ENCODE measurements around the gene LBP.
"Not testable (repeated sequence)": the region's sequence is repeated elsewhere in the genome, so short reads cannot be mapped to it uniquely, and the experiment has no call there.

Gene LBP, protein sequence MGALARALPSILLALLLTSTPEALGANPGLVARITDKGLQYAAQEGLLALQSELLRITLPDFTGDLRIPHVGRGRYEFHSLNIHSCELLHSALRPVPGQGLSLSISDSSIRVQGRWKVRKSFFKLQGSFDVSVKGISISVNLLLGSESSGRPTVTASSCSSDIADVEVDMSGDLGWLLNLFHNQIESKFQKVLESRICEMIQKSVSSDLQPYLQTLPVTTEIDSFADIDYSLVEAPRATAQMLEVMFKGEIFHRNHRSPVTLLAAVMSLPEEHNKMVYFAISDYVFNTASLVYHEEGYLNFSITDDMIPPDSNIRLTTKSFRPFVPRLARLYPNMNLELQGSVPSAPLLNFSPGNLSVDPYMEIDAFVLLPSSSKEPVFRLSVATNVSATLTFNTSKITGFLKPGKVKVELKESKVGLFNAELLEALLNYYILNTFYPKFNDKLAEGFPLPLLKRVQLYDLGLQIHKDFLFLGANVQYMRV

DNA sequence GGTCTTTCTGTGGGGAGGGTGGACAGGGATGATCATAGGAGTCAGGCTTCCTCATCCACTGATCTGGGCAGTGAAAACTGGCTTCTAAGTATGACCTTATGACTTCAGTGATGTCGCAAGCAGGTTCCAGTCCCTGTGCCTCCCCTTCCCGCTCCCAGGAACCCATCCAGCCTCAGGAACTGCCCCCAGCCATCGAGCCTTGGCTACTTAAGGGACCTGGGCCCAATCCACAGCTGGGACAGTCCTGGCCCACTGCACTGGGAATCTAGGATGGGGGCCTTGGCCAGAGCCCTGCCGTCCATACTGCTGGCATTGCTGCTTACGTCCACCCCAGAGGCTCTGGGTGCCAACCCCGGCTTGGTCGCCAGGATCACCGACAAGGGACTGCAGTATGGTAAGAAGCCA, at the start of gene LBP:
Gene LBP, plus strand, starts transcription at position 236 of the 405 bp plus-strand sequence. Its CDS starts 35 bp downstream, at position 271.
- DNase-seq (ENCODE audit: low read depth in 2 of 2), result no peak

DNA sequence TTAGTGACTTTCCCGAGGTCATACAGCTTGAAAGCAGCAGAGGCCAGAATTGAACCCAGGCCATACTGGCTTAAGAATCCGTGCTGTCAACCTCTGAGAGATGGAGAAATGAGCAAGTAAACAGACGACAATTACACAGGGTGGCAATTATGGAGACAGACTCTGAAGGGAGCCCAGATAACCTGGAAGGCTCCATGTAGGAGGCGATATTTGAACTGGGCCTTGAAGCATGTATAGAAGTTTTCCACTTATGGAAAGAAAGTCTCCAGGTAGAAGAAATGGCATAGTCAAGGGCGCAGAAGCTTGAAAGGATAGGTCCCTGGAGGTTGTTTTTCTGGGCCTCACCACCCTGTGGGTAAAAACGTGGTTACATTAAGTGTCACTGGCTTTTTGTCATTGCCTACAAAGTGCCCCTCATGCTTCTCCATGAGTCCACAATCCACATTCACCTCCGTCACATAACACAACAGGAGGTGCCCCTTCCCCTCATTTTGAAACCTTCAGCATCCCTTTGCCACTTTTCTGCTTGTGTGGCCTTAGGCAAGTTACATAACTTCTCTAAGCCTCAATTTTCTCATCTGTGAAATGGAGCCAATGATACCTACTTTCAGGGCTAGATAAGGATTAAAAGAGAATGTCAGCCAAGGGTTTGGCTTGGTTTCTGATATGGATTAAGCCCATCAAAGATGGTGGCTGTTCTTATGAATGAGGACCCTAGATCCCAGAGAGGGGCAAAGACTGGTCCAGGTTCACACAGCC, 48.2 kb upstream of the LBP start:
- DNase-seq (ENCODE audit: low read depth in 2 of 2), result no peak

DNA sequence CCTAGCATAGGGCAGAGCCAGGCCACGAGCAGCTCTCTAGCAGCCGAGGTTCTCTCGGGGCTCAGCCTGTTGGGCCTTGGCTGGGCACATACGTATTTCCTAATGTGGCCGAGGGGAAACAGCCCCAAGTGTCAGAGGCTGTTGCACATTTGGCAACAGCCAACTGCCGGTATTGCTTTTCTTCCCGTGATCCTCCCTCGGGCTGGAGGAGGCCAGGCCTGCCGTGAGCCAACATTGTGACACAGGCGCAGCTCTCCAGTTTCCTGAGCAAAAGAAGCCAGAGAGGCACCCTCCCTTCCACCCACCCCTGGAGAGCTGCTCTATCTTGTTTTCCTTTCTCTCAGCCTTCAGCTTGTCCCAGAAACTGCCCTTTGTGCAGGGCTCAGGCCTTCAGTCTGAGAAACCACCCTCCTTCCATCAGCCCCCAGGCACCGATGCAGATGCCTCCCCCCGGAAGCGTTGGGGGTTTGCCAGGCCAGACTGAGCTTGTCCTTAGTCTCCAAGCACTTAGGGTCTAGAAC, 47.5 kb upstream of the LBP start:
- DNase-seq (ENCODE audit: low read depth in 2 of 2), result no peak

DNA sequence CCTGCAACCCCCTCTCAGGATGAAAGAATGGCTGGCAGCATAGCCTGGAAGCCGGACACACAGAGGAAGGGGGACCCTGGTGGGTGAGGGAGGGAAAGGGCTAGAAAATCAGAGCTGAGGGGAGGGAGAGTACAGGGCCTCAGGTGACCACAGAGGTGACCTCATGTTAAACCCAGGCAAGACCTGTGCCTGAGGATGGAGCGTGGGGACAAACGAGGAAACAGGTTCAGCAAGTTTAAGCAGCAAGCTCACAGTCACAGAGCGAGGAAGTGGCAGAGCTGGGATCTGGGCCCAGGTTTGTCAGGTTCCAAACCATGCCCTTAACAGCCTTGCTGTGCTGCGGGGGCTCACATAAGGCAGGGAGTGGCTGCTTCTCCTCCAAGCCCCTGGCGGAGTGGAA, 46.3 kb upstream of the LBP start:
- no peak for DNase-seq (ENCODE audit: low read depth in 2 of 2)

DNA sequence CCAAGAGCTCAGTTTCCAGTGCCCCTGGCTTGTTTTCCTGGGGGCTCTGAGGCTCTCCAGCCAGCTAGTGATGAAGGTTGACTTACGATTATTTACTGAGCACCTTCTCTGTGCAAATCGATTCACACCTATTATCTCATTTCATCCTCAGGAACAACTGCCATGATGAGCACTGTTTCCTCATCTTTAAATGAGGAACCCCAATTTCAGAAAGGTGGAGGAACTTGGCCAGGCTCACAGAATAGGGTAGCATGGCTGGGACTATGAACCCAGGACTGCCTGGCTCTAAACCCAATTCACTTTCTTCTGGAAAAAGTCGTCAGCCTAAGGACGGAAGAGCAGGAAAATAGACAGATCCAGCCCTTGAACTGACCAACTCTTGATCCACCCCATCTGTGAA, 45.8 kb upstream of the LBP start:
- DNase-seq (ENCODE audit: low read depth in 2 of 2), result no peak

DNA sequence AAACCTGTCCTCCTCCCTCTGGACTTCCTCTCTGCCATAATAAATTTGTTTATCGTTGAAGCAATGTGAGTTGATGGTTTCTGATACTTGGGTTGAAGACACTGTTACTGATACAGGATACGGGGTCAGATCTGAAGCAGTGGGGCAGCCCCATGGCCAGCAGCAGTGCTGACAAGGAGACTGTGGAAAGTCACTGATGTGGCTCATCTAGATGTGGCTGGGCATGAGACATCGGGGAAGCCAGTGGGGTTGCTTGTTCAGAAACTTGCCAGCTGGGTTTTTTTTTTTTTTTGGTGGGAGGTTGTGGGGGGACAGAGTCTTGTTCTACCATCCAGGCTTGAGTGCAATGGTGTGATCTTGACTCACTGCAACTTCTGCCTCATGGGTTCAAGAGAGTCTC, 45.0 kb upstream of the LBP start:
- no peak for DNase-seq (ENCODE audit: low read depth in 2 of 2)

DNA sequence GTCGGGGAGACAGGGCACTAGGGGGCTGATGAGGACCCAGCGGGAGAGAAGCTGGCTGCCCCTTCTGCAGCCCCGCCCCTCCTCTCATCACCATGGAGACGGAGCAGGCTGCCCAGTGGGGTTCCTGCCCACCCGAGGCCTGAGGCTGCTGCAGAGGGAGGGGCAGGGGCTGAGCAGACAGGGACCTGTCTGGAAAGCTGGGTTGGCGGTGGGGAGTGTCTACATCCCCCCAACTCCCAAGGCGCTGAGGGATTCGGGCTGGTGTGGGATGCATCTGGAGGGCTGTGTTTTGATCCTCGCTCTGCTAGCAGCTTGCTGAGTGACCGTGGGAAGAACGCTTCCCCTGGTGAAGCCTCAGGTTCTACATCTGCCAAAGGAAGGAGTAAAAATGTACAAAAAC, 43.5 kb upstream of the LBP start:
- DNase-seq (ENCODE audit: low read depth in 2 of 2), result no peak

DNA sequence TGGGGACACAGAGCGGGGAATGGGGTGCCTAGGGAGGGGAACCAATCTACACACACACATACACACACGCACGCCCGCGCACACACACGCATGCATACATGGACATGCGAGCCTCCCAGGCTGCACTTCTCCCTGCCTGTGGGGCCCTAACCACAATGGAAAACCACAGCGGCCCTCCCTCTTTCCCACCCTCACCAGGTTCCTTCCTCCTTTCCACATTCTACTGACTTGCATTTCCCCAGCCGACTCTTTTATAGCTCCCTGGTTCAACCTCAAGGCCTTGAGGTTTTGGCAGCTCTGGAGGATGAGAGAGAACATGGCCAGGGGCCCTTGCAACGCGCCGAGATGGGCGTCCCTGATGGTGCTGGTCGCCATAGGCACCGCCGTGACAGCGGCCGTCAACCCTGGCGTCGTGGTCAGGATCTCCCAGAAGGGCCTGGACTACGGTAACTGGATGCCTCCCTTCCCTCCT, 42.3 kb upstream of the LBP start, which contains the start of gene BPI:
Gene BPI, plus strand, starts transcription at position 249 of the 472 bp plus-strand sequence. Its CDS starts 68 bp downstream, at position 317.
- DNase-seq (ENCODE audit: low read depth in 2 of 2), result no peak

DNA sequence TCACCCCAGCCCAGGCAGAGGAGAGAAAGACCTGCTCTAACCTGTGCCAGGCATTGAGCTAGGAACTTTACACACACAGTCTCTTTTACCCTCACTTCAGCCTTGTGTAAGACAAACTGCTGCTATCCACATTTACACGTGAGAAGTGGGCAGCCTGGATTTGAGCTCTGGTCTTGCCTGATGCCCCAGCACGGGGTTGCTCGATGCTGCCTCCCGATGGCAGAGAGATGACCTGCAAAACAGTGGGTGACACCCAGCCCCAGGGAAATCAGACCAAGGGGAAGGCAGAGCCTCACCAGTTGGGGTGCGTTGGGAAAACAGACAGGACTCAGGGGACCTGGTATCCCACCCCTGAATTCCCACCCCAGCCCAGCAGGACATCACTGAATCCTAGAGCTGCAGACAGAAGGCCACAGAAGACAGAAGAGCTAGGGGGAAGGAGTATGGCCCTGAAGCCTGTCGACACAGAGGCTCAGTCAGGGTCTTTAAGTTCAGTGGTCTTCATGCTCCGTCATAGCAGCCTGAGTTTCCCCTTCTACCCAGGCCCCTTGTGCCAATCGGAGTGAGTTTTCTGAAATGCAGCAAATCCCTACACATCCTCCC, 41.3 kb upstream of the LBP start:
- DNase-seq (ENCODE audit: low read depth in 2 of 2), result no peak

DNA sequence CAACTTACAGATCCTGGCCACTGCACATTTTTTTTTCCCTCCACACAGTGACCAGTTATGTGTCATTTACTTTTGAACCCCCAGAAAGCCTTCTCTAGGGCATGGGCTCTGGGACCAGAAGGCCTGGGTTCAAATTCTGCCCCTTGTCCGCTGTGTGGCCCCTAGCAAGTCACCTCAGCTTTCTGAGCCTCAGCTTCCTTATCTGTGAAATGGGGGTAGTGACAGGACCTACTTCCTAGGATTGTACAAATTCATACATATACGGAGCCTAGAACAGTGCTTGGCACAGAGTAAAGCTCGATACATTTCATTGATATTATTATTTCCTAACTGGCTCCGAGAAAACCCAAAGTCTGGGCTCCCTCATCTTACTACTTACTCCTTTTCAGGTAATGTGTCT, 40.7 kb upstream of the LBP start:
- no peak for DNase-seq (ENCODE audit: low read depth in 2 of 2)

DNA sequence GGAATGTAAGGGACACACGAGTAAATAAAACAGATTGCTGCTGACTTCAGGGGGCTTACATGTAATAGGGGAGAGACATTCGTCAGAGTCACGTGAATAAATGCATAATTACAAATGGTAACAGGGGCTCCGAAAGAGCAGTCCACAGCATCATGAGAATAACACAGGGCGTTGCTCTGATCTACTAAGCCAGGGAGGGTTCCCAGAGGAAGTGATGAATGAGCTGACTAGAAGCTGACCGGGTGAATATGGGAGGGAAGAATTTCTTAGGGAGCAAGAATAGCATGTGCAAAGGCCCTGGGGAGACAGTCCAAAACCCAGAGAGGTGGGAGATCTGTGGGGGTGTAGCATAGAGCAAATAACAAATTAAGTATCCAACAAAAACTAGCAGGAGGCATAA, 39.9 kb upstream of the LBP start:
- DNase-seq (ENCODE audit: low read depth in 2 of 2), result no peak

DNA sequence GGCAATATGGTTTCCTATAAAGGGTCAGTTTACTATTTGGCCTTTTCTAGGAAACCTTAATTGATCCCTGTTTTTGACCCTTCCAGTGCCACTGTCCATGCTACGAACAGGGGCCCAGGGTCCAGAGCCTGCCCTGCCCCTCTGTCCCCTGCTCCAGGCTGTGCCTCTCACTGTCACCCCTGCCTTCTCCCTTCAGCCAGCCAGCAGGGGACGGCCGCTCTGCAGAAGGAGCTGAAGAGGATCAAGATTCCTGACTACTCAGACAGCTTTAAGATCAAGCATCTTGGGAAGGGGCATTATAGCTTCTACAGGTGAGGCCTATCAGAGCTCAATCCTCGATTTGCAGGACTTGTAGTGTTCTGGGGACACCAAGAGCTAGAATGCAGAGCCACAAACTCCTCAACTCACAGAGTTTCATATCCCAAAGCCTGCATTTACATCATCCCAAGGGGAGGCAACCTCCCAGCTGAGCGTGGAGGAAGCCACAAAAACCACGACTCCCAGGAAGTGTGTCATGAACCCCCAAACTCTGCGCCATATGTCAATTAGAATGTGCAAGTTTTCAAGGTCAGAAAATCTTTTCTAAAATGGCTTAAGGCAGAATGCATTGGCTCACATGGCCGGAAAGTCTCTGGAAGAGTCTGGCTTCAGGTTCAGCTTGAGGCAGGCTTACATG, 38.8 kb upstream of the LBP start:
- no peak for DNase-seq (ENCODE audit: low read depth in 2 of 2)

DNA sequence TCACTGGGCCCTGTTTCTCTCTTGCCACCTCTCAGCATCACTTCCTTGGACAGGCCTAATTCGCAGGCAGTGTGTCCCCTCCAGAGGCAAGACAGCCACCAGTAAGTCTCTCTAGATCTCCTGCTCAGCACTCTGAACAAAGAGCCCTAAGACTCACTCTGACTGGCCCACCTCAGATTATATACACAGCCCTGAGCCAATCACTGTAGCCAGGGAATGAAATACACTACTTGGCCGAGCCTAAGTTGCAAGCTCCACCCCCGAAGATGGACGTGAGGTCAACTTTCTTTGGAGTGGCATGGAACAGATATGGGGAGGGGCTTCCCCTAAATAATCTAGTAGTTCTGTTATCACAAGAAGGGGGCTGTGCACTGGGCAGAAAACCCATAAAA, 38.2 kb upstream of the LBP start:
- no peak for DNase-seq (ENCODE audit: low read depth in 2 of 2)

DNA sequence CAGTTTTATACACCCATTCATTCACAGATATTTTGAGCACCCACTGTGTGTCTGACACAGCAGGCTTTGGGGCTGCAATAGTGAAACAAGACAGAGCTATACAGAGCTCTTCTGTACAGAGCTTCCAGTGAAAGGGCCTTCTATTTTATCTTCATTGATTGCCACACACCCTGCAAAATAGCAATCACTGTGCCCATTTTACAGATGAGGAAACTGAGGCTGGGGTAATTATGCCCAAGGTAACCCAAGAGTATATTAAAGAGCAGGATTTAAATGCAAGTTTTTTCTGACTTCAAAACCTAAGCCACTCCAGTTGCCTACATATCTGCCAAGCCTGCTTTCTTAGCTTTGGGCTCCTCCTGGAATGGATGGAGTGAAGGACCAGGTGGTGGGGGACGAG, 37.8 kb upstream of the LBP start:
- DNase-seq (ENCODE audit: low read depth in 2 of 2), result no peak

DNA sequence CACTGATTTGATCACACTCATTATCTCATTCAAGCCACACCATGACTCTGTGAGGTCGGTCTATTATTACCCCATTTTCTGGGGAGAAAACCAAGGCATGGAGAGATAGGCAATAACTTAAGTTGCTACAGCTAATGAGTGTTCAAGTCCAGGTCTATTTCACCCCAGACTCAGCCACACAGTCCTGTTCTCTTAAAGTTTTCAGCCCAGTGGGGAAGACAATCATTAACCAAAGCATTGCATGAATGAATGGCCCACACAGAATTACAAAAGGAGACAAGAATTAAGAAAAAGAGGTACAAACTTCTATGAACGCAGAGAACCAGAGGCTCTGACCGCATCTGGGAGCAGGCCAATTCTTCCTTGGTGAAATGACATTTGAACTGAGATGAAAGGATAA, 35.2 kb upstream of the LBP start:
- no peak for DNase-seq (ENCODE audit: low read depth in 2 of 2)

DNA sequence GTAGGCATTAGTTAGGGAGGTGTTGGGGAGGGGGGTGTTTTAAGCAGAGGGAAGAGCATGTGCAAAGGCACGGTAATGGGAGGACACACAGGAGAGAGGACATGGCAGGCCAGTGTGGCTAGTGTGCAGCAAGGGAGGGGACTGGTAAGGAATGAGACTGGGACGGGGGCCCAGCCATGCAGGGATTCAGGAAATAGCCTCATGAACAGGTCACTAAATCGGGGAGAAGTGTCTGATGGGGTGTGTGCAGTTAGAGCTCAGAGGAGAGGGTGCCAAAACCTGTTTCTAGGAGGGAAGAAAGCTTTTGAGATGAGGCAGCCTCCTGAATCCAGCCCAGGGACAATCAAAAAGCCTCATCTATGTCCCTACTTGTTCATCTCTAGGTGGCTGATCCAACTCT, 34.8 kb upstream of the LBP start:
- no peak for DNase-seq (ENCODE audit: low read depth in 2 of 2)

DNA sequence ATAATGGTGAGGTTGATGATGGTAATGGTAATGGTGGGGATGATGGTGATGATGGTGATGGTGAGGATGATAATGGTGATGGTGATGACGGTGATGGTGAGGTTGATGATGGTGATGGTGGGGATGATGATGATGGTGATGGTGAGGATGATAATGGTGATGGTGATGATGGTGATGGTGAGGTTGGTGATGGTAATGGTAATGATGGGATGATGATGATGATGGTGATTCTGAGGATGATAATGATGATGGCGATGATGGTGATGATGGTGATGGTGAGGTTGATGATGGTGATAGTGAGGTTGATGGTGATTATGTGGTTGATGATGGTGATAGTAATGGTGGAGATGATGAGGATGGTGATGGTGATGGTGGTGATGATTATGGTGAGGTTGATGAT, 32.6 kb upstream of the LBP start:
- DNase-seq (ENCODE audit: low read depth in 2 of 2), result no peak

DNA sequence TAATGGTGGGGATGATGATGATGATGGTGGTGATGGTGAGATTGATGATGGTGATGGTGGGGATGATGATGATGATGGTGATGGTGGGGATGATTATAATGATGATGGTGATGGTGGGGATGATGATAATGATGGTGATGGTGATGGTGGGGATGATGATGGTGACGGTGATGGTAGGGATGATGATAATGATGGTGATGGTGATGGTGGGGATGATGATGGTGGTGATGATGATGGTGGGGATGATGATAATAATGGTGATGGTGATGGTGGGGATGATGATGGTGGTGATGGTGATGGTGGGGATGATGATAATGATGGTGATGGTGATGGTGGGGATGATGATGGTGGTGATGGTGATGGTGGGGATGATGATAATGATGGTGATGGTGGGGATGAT, 31.9 kb upstream of the LBP start:
- not testable (repeated sequence) for DNase-seq (ENCODE audit: low read depth in 2 of 2)

DNA sequence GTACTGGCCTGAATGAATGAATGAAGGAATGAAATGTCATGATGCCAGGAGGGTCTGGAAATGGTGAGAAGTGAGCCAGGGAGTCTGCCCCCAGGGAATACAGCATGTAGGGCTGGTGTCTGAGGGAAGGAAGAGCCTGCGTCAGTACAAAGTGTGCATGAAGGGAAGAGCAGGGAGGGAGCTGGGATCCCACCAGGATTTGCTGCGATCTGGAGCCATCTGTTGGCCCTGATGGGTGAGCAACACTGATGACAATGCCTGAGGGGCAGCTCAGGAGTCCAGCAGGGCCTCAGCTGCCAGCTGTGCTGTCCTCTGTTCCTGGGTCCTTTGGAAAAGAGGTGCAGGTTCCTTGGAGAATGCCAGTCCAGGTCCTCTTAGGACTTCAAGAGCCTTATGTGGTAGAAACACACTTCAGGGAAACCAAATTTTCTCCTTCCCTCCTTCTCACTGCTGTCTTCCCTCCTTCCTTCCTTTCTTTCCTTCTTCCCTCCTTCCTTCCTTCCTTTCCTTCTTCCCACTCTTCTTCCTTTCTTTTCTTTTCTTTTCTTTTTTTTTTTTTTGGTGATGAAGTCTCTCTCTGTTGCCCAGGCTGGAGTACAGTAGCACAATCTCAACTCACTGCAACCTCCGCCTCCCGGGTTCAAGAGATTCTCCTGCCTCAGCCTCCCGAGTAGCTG, 30.9 kb upstream of the LBP start:
- DNase-seq (ENCODE audit: low read depth in 2 of 2), result no peak

DNA sequence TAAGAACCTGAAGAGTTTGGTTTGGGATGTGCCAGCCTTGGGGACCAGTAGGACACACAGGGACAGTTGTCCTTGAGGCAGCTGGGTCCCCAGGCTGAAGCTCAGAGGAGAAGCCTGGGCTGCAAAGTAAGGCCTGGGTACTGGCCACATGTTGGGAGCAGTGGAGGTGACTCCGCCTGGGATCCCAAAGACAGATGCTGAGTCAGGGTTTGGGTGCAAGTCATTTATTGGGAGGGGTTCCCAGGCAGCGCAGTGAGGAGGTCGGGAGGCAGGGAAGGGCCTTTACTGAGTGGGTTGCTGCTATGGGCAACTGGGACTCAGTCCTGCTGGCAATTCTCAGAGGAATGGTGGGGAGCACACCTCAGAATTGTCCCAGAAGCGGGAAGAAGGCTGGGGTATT, 29.9 kb upstream of the LBP start:
- no peak for DNase-seq (ENCODE audit: low read depth in 2 of 2)

DNA sequence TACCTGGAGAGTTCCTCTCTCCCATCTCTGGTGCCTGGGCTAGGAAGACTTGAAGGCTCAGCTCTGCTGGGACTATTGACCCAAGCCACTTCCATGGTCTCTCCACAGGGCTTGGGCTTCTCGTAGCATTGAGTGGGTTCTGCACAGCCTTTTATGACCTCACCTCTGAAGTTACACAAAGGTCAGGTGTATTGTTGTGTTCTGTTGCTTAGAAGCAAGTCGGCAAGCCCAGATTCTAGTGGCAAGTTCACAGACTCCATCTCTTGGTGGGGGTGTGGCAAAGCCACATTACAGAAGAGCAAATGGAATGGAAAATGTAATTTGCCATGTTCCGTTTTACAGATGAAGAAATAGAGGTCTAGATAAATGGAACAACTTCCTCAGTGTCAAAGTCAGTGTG, 28.9 kb upstream of the LBP start:
- DNase-seq (ENCODE audit: low read depth in 2 of 2), result no peak

Data from stimulated activated CD8-positive, alpha-beta memory T cell treated with anti-CD3 and anti-CD28 coated beads, Interleukin-7, amount 100 ng/mL, for 4 hours (primary cell).